Measurements from ENCODE around the gene A1CF.

- TF ChIP-seq CTCF (IDR thresholded peaks at IDR 0.05) (no peak), POLR2A (IDR thresholded peaks at IDR 0.05) (no peak)
Measured at GRCh38 chr10:50919010-50919409, 33.6 kb upstream of the A1CF start.
